OCI-LY1 (cell line): ENCODE data around the gene PIGV.
"Not testable (repeated sequence)": the region's sequence is repeated elsewhere in the genome, so short reads cannot be mapped to it uniquely, and the experiment has no call there.

Experiments used
- H2AFZ ChIP-seq: fragments of 200-600 bp; sonication (generic), shearing (Covaris generic); 2 replicates; pipeline ENCODE4 v1.6.0; 2014; ENCODE audit warnings: antibody characterized with exemption, mild to moderate bottlenecking, low read length
- H3F3A ChIP-seq: fragments of 200-600 bp; sonication (generic), shearing (Covaris generic); 2 replicates; pipeline ENCODE4 v1.6.0; 2014; ENCODE audit warnings: mild to moderate bottlenecking, antibody characterized with exemption, low read length, moderate library complexity; ENCODE audit not compliant: insufficient read depth
- H3K27ac ChIP-seq: fragments of 200-600 bp; sonication (generic); 2 replicates; pipeline ENCODE4 v1.5.1; 2014; ENCODE audit warnings: low read length, mixed run types, mild to moderate bottlenecking, low read depth; ENCODE audit not compliant: poor library complexity, severe bottlenecking
- H3K27me3 ChIP-seq: fragments of 200-600 bp; sonication (generic); 2 replicates; pipeline ENCODE4 v1.6.0; 2014; ENCODE audit warnings: antibody characterized with exemption, mild to moderate bottlenecking, low read length, moderate library complexity; ENCODE audit not compliant: insufficient read depth
- H3K36me3 ChIP-seq: fragments of 200-600 bp; sonication (generic); 2 replicates; pipeline ENCODE4 v1.6.1; 2014; ENCODE audit warnings: mild to moderate bottlenecking, antibody characterized with exemption, low read length, moderate library complexity, mixed read lengths; ENCODE audit not compliant: insufficient read depth
- H3K4me1 ChIP-seq: fragments of 200-600 bp; sonication (generic); 2 replicates; pipeline ENCODE4 v1.5.1; 2014; ENCODE audit warnings: mild to moderate bottlenecking, low read length, moderate library complexity; ENCODE audit not compliant: insufficient read depth, severe bottlenecking
- H3K4me2 ChIP-seq: fragments of 200-600 bp; sonication (generic), shearing (Covaris generic); 2 replicates; pipeline ENCODE4 v1.6.1; 2014; ENCODE audit warnings: low read length
- H3K4me3 ChIP-seq: fragments of 200-600 bp; sonication (generic); 2 replicates; pipeline ENCODE4 v1.5.1; 2014; ENCODE audit warnings: low read length, low read depth, mild to moderate bottlenecking, mixed read lengths; ENCODE audit not compliant: poor library complexity, severe bottlenecking
- H3K79me2 ChIP-seq: fragments of 200-600 bp; shearing (Covaris generic); 2 replicates; pipeline ENCODE4 v1.6.1; 2016; ENCODE audit warnings: mixed run types, low read length, mixed read lengths; ENCODE audit not compliant: insufficient read depth
- H3K9ac ChIP-seq: fragments of 200-600 bp; sonication (generic), shearing (Covaris generic); 2 replicates; pipeline ENCODE4 v1.6.1; 2014; ENCODE audit warnings: mild to moderate bottlenecking, low read length, mixed read lengths
- H3K9me2 ChIP-seq: fragments of 200-600 bp; sonication (generic), shearing (Covaris generic); 2 replicates; pipeline ENCODE4 v1.6.1; 2014; ENCODE audit warnings: low read depth, mild to moderate bottlenecking, low read length, mixed read lengths
- H3K9me3 ChIP-seq: fragments of 200-600 bp; shearing (Covaris generic); 2 replicates; pipeline ENCODE4 v1.6.1; 2014; ENCODE audit warnings: low read length, mixed read lengths
- H4K20me1 ChIP-seq: fragments of 200-600 bp; sonication (generic), shearing (Covaris generic); 2 replicates; pipeline ENCODE4 v1.6.0; 2016; ENCODE audit warnings: mild to moderate bottlenecking, low read length; ENCODE audit not compliant: insufficient read depth
- CTCF ChIP-seq: fragments of 200-600 bp; sonication (generic), shearing (Covaris generic); IDR thresholded peaks from 2 replicates; pipeline ENCODE4 v1.5.1; 2017; ENCODE audit warnings: mild to moderate bottlenecking, antibody characterized with exemption, low read length, moderate library complexity, mixed read lengths
- EZH2 ChIP-seq: fragments of 200-600 bp; sonication (generic), shearing (Covaris generic); IDR thresholded peaks from 2 replicates; pipeline ENCODE4 v1.8.0; 2017; ENCODE audit warnings: borderline replicate concordance, mixed run types, mild to moderate bottlenecking, antibody characterized with exemption, low read length, moderate library complexity, mixed read lengths

Gene PIGV

GRCh38 chr1:26833432-26834405 lies 46.0 kb downstream of the PIGV start:
- Histone ChIP-seq H2AFZ (no peak overlapping the region), H3K9ac (peak overlapping the region; percentile 21; the same call in 1 of the 2 replicates), H3K4me3 (no peak overlapping the region), H3K27ac (peak overlapping the region; percentile 59), H3K36me3 (peaks cover 37% of the 10 kb centered on the region; the same call in 1 of the 2 replicates), H3K9me2 (no peaks in the 10 kb centered on the region), H3K4me2 (peak overlapping the region; percentile 31; the same call in 1 of the 2 replicates), H4K20me1 (no peaks in the 10 kb centered on the region), H3K79me2 (no peaks in the 10 kb centered on the region), H3K4me1 (peaks cover 26% of the 10 kb centered on the region), H3F3A (no peaks in the 10 kb centered on the region), H3K9me3 (no peaks in the 10 kb centered on the region), H3K27me3 (no peaks in the 10 kb centered on the region)
- TF ChIP-seq CTCF (peak; percentile 28; the same call in 1 of the 2 replicates), EZH2 (no peak)

GRCh38 chr1:26837665-26838064 lies 49.9 kb downstream of the PIGV start:
- not testable (repeated sequence) for H3K4me3 ChIP-seq, H3K79me2 ChIP-seq, H3F3A ChIP-seq, H3K9ac ChIP-seq, H3K27me3 ChIP-seq, H3K9me3 ChIP-seq, H4K20me1 ChIP-seq, H2AFZ ChIP-seq, H3K4me2 ChIP-seq, H3K27ac ChIP-seq, H3K9me2 ChIP-seq
- Histone ChIP-seq H3K36me3 (peaks cover 31% of the 10 kb centered on the region; the same call in 1 of the 2 replicates), H3K4me1 (peaks cover 26% of the 10 kb centered on the region)

GRCh38 chr1:26838474-26839338 lies 51.0 kb downstream of the PIGV start:
- Histone ChIP-seq H3K4me3 (no peak overlapping the region), H4K20me1 (no peaks in the 10 kb centered on the region), H3F3A (no peaks in the 10 kb centered on the region), H3K9me3 (no peaks in the 10 kb centered on the region), H3K36me3 (peaks cover 23% of the 10 kb centered on the region; the same call in 1 of the 2 replicates), H3K27me3 (no peaks in the 10 kb centered on the region), H2AFZ (no peak overlapping the region), H3K4me1 (peaks cover 16% of the 10 kb centered on the region), H3K27ac (peak overlapping the region; percentile 78), H3K79me2 (no peaks in the 10 kb centered on the region), H3K9me2 (no peaks in the 10 kb centered on the region), H3K9ac (no peak overlapping the region; the same call in 1 of the 2 replicates), H3K4me2 (no peak overlapping the region)
- TF ChIP-seq EZH2 (no peak), CTCF (peak; percentile 8; the same call in 1 of the 2 replicates)
